Vagina (tissue), 2 donors: ENCODE results near the gene ALDH3A1.

Experiments used
- POLR2A ChIP-seq, 2 donors: fragments of 450-650 bp; IDR thresholded peaks; one replicate each; pipeline ENCODE4 v1.6.1; 2017; ENCODE audit warnings: antibody characterized with exemption in 2 of 2, mild to moderate bottlenecking in 2 of 2, moderate library complexity in 2 of 2
- POLR2AphosphoS5 ChIP-seq, 2 donors: sonication (generic); formaldehyde crosslinking; IDR thresholded peaks; one replicate each; pipeline ENCODE4 v1.9.0; 2017; ENCODE audit warnings: antibody characterized with exemption in 2 of 2, mild to moderate bottlenecking in 2 of 2, low read depth in 1 of 2; ENCODE audit not compliant: insufficient read depth in 1 of 2
- TF ChIP-seq, protein P1 (sequence below), 3 experiments: fragments of 450-650 bp in 2 of 3; fragments of 200-600 bp in 1 of 3; sonication (generic) in 1 of 3; IDR thresholded peaks; one replicate each; pipeline ENCODE4 v1.5.1; 2017 to 2019; ENCODE audit warnings: antibody characterized with exemption in 3 of 3, mild to moderate bottlenecking in 2 of 3, moderate library complexity in 2 of 3

GRCh38 chr17:19763416-19763815, 15.3 kb upstream of the ALDH3A1 start:
- no peak for TF ChIP-seq POLR2AphosphoS5 (IDR thresholded peaks at IDR 0.05; ENCODE audit: insufficient read depth in 1 of 2, low read depth in 1 of 2)
- TF ChIP-seq, protein P1, sequence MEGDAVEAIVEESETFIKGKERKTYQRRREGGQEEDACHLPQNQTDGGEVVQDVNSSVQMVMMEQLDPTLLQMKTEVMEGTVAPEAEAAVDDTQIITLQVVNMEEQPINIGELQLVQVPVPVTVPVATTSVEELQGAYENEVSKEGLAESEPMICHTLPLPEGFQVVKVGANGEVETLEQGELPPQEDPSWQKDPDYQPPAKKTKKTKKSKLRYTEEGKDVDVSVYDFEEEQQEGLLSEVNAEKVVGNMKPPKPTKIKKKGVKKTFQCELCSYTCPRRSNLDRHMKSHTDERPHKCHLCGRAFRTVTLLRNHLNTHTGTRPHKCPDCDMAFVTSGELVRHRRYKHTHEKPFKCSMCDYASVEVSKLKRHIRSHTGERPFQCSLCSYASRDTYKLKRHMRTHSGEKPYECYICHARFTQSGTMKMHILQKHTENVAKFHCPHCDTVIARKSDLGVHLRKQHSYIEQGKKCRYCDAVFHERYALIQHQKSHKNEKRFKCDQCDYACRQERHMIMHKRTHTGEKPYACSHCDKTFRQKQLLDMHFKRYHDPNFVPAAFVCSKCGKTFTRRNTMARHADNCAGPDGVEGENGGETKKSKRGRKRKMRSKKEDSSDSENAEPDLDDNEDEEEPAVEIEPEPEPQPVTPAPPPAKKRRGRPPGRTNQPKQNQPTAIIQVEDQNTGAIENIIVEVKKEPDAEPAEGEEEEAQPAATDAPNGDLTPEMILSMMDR (IDR thresholded peaks at IDR 0.05): no peak
- TF ChIP-seq POLR2A (IDR thresholded peaks at IDR 0.05): no peak
